RCC 7860 (cell line): Measurements from ENCODE around the gene FBXO4.

Experiments used
- DNase-seq: peaks from one replicate; pipeline ENCODE4 v3.0.0-alpha.2; 2015; ENCODE audit warnings: low spot score
- FAIRE-seq: peaks from 2 replicates; lab custom pipeline; 2012; peaks lifted over from hg19 to GRCh38; lab: Jason Lieb, UNC

The FBXO4 gene, protein sequence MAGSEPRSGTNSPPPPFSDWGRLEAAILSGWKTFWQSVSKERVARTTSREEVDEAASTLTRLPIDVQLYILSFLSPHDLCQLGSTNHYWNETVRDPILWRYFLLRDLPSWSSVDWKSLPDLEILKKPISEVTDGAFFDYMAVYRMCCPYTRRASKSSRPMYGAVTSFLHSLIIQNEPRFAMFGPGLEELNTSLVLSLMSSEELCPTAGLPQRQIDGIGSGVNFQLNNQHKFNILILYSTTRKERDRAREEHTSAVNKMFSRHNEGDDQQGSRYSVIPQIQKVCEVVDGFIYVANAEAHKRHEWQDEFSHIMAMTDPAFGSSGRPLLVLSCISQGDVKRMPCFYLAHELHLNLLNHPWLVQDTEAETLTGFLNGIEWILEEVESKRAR

GRCh38 chr5:41924872-41925554 lies at the start of gene FBXO4:
Gene FBXO4, plus strand, starts transcription at chr5:41925281. Its CDS starts 29 bp downstream, at chr5:41925310.
- FAIRE-seq (peak; percentile 86), DNase-seq (peak; percentile 94)

DNA sequence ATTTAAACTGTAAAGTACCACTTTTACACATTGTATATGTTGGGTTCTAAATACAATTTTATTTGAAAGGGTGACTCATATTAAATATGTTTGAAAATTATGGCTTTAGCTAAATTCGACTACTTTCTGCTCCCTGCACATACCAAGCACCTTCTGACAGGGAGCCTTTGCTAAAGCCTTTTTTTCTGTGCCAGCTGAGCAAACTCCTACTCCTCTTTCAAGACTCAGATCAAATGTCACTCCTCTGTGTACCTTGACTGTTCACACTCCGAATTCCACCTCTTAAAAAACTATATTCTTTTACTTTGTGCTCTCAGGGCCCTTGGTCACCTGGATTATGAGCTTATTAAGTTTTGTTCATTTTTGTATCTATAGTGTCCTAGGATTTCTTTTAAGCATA lies 48.4 kb upstream of the FBXO4 start:
- no peak for FAIRE-seq
- no peak for DNase-seq

DNA sequence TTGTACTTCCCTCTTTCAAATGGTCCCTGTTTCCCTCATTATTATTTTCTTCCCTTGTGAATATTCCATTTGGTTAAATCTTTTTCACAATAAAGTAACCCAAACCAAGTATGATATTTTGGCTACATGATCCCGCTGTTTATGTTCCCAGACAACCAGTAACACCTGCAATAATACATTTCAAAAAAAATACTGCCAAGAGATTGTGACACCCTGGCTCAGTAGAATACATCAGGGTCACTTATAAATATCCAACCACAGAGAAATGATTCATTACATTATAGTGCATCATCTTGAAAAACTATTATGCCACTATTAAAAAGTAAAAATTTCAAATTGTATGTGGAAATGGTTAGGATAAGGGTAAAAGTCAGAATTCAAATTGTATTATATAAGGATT lies 47.7 kb upstream of the FBXO4 start:
- peak; percentile 53 for FAIRE-seq
- no peak for DNase-seq

DNA sequence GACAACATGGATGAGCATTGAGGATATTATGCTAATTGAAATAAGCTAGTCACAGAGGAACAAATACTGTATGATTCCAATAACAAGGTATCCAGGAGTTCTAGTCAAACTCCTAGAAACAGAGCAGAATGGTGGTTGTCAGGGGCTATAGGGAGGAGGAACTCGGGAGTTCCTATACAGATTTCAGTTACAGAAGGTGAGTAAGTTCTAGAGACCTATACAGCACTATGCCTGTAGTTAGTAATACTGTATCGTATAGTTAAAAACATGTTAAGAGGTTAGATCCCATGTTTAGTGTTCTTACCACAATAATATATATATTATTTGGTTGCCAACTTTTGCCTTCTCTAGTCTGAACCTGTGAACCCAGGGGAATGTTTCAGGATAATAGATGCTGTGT lies 46.9 kb upstream of the FBXO4 start:
- no peak for DNase-seq
- no peak for FAIRE-seq

GRCh38 chr5:41878643-41879478 lies 46.2 kb upstream of the FBXO4 start:
- FAIRE-seq (peak; percentile 50), DNase-seq (peak; percentile 17)

DNA sequence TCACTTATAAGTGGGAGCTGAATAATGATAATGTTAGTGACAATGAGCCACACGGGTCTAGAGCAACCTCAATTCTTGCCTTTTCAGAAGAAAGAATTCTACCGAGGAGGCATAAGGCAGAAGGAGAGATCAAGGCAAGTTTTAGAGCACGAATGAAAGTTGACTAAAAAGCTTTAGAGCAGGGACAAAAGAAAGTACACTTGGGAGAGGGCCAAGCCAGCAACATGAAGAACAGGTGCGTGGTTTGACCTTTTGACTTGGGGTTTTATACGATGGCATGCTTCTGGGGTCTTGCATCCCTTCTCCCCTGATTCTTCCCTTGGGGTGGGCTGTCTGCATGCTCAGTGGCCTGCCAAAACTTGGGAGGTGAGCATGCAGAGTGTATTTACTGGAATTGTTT lies 42.3 kb upstream of the FBXO4 start:
- DNase-seq (no peak), FAIRE-seq (no peak)

DNA sequence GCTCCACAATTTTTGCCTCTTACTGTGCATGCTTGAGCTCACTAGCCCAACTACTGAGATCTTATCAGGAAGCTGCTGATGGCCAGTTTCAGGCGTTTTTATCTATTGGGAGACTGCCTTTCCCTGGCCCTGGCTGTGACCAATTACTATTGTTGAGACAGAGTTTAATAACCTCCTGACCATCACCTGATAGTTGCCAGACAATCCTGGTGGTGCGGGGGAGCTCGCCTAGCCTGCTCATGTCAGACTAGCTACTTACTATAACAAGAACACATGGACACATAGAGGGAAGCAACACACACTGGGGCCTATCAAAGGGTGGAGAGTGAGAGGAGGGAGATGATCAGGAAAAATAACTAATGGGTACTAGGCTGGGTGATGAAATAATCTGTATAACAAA lies 41.8 kb upstream of the FBXO4 start:
- FAIRE-seq (no peak), DNase-seq (no peak)

DNA sequence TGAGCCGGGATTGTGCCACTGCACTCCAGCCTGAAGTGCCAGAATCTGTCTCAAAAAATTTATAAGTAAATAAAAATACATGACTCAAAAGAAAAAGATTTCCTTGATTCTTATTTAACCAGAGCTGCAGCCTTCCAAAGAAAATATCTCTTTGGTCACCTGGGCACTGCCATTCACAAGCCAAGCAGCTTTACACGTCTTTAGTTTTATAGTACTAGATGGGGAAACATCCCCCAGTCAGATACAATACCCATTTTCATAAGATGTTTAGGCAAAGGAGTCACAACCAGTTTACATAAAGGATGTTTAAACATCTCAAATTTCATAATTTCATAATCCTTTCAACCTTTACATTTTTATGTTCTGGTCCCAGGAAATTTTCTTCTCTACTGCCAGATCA lies 41.1 kb upstream of the FBXO4 start:
- FAIRE-seq (no peak), DNase-seq (no peak)

- DNase-seq = no peak
- no peak for FAIRE-seq
These were observed 39.8 kb upstream of the FBXO4 start for GRCh38 chr5:41885286-41885685.

- FAIRE-seq = no peak
- no peak for DNase-seq
These were observed 33.9 kb upstream of the FBXO4 start for GRCh38 chr5:41891066-41891707.

- DNase-seq (no peak), FAIRE-seq (no peak)
These were observed 33.0 kb upstream of the FBXO4 start for GRCh38 chr5:41892031-41892430.

DNA sequence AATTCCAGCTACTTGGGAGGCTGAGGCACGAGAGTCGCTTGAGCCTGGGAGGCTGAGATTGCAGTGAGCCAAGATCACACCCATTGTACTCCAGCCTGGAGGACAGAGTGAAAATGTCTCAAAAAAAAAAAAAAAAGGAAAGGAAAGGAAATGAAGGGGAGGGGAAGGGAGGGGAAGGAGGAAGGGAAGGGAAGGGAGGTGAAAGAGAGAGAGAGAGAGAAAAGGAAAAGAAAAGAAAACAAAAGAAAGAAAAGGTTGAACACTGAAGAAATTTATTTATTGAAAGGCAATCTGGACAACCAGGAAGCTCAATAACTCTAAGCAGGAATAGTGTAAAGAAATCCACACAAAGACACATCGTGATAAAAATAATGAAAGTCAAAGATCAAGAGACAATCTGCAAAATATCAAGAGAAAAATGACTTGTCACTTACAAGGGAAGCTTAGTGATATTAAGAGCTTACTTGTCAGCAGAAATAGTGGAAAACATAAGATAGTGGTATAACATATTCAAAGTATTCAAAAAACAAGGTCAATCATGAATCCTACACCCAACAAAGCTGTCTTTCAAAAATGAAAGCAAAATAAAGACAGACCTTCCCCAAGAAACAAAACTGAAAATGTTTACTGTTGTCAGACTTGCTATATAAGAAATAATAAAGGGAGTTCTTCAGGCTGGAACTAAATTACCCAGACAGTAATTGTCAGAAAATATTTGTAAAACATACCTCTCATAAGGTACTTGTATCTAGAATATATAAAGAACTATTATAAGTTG lies 31.8 kb upstream of the FBXO4 start:
- DNase-seq (no peak), FAIRE-seq (peak; percentile 25)

DNA sequence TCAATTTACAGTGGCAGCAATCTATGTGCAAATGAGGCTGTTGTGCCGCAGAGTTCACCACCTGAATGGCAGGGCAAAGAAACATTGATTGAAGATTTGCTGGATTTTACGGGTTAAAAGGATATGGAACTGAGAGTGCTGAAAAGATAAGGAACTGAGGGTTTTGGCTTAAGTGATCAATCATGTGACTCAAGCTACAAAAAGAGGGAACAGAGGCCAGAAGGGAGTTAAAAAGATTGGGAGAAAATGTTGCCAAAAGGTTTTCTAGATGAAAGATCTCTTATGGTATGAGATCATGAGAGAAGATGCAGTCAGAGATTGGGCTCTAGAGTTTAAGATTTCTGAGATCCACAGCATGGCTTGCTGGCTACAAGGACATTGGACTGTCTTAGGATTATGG lies 28.9 kb upstream of the FBXO4 start:
- no peak for DNase-seq
- no peak for FAIRE-seq

- FAIRE-seq = no peak
- DNase-seq = no peak
These were observed 21.6 kb upstream of the FBXO4 start for GRCh38 chr5:41903382-41903891.

GRCh38 chr5:41903892-41904799 lies 20.9 kb upstream of the FBXO4 start, which contains the start of gene RIMOC1:
Gene RIMOC1, plus strand, starts transcription at chr5:41904344. Its CDS starts 24 bp downstream, at chr5:41904368.
- DNase-seq = peak; percentile 100
- FAIRE-seq = peak; percentile 98

DNA sequence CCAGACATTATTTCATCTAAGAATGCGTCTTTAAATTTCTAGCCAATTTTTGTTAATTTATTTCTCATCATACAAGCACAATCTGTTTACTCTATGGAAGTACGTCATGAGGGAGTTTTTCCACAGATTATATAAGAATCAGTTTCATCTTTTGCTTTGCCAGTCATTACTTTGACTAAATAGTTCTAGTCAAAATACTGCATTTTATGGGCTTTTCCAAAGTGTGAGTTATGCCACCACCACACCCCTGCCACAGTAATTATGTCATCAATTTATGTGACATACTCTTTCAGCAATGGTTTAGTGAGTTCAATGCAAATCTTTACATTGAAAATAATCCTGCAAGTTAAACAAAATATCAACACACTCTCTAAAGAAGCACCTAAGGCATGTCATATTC lies 18.9 kb upstream of the FBXO4 start:
- no peak for FAIRE-seq
- no peak for DNase-seq

DNA sequence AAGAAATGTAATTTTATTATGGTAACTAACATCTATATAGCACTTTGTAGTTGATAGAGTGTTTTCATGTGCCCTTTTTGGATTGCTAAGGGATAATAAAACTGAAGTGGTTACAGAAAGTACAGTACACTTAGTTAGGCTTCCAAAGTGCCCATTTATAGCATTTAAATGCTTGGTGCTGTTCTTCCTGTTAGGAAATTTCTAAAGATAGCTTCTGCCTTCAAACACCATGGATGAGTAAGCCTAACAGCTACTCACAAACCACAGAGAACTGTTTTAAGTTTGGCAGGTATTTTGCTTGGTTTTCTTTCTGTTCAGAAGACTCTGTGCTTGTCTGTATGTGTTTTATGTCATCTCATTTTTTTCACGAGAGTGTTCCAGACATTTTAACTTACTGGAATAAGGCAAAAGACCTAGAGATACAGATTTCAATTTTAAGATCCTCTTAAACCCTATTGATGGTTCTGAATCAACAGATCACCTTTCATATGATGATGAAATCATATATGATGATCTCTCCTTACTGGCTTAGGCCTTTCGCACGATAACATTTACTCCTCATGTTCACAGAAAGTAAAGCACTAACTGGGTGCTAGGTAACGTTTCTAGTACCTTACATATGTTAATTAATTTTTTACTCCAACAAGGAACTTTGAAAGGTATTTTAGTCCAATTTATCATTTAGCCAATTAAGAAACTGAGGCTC lies 16.6 kb upstream of the FBXO4 start:
- peak; percentile 66 for DNase-seq
- peak; percentile 92 for FAIRE-seq

DNA sequence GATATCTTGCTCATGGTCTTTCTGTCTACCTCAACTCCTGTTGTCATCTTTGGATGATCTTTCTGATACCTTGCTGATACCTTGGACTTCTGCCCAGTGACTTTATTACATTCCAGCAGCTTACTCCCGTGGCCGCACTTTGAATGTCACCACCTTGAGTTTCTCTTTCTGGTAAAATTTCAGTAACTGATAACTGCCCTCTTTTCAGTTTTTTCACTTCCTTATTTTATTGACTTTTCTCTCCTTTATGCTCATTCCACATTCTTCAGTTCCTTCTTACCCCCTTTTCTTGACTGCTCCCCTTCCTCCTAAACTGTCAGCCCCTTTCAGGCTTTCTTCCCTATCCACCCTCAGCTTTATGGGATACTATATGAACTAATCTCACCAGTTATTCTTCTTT lies 7.0 kb upstream of the FBXO4 start:
- DNase-seq (no peak), FAIRE-seq (no peak)
